Fibroblast of skin of scalp (primary cell): ENCODE measurements around the gene HSD17B10. TPM values are rescaled to one million over a fixed set of nuclear protein-coding genes. Genes with fewer than 3 reads are reported as not detected.
"Not testable (repeated sequence)": the region's sequence is repeated elsewhere in the genome, so short reads cannot be mapped to it uniquely, and the experiment has no call there.

Experiments
- DNase-seq: peaks from one replicate; pipeline ENCODE4 v3.0.0-alpha.2; 2013
- polyA plus RNA-seq, 2 experiments: library from polyadenylated mRNA; unstranded; fragments of 120-200 nt; gene quantifications; one replicate each; pipeline ENCODE4 v1.2.1, GENCODE V29; 2013; ENCODE audit not compliant: insufficient read length in 2 of 2

The HSD17B10 gene
- polyA plus RNA-seq (2013, experiment 1 of 2; ENCODE audit: insufficient read length) = 74.8 TPM
- polyA plus RNA-seq (2013, experiment 2 of 2; ENCODE audit: insufficient read length) = 69.5 TPM

DNA sequence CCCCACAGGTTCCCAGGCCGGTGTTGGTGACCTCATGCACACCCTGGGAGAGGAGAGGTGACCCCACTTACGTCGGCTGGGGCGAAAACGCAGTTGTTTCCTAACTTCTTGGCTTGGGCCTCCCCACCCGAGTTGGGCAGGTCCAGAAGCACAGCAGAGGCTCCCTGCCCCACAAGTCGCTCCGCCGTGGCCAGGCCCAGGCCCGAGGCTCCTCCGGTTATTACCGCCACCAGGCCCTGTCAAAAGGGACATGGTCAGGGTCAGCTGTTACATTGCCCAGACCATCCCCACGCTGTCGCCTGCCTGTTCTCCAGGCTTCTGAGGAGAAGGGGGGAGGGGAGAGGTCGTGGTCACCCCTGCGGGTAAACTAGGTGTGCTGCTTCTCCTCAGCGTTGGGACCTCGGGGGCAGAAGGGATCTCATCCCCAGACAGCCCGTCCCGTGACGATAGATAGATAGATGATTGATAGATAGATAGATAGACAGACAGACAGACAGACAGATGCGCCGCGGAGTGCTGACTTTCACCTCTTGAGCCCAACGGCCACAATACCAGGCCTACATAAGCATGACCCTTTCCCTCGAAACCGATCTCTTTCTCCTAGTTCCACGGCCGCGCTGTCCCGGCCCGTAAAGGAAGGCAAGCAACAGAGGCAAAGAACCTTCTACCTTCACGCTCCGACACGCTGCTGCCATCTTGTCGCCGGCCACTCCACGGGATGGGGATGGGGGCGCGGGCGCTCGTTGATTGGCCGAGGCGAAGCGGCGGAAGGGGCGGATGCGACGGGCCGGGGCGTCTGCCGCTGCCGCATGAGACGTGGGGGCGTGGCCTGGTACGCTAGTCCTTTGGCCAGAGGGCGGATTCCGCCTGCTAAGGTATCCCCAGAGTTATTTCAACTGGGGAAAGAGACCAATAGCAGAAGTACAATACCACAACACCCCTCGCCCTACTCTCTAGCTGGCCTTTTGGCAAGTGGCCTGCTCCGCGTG is at the start of gene HSD17B10:
HSD17B10 (minus strand) TSS at position 720 of the 989 bp plus-strand sequence; CDS start at position 695, 25 bp downstream.
- DNase-seq = peak; percentile 78

GRCh38 chrX:53483416-53483815 is 49.2 kb upstream of the HSD17B10 start:
- DNase-seq = no peak

- peak; percentile 46 for DNase-seq
Measured at GRCh38 chrX:53481816-53482465, 47.8 kb upstream of the HSD17B10 start.

- no peak for DNase-seq
Measured at GRCh38 chrX:53481093-53481492, 46.9 kb upstream of the HSD17B10 start.

- DNase-seq = peak; percentile 5
Measured at GRCh38 chrX:53479301-53479700, 45.1 kb upstream of the HSD17B10 start.

DNA sequence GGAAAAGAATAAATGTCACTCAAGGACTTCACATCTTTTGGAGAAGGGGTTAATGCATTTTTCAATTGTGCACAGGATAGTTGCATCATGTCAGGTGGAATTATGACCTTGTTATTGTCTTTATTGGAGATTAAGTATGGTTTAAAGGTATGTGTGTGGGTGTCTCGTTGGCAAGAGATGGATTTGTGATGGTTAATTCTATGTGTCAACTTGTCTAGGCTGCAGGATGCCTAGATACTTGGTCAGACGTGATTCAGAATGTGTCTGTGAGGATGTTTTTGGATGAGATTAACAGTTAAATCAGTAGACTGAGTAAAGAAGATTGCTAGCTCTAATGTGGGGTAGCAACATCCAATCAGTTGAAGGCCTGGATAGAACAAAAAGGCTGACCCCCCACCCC is 42.2 kb upstream of the HSD17B10 start:
- DNase-seq = no peak

DNA sequence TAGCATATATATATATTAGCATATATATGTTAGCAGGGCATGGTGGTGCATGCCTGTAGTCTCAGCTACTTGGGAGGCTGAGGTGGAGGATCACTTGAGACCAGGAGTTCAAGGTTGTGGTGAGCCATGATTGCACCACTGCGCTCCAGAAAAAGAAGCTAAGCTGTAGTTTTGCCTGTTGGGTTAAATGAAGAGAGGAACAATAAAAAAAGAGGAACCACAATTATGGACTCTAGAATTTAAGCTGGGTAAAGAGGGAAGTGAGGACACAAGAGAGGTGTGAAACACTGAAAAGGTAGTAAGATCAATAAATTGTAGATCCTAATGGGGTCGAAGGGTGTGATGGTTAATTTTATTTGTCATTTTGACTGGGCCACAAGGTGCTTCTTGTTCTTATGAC is 40.5 kb upstream of the HSD17B10 start:
- DNase-seq = no peak

GRCh38 chrX:53471346-53471745 is 37.2 kb upstream of the HSD17B10 start:
- DNase-seq = no peak

- DNase-seq = not testable (repeated sequence)
Measured at GRCh38 chrX:53468659-53469058, 34.5 kb upstream of the HSD17B10 start.

DNA sequence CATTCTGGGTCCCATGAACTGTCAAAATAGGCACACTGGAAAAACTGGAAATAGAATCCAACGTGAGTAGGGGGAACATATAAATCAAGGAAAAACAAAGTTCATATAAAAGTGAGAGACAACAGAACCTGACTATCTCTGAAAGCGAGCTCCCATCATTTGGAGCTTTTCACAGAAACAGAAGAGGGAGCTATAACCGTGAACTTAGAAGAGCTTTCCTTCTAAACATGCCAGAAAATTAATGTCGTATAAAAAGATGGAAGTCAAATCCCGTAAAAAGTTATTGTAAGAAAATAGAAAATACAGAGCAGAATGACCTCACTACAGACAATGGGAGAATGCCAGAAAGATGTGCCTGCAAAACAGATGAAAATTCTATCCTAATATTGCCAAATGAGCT is 23.9 kb upstream of the HSD17B10 start:
- no peak for DNase-seq

- DNase-seq = no peak
Measured at GRCh38 chrX:53456254-53456653, 22.1 kb upstream of the HSD17B10 start.

DNA sequence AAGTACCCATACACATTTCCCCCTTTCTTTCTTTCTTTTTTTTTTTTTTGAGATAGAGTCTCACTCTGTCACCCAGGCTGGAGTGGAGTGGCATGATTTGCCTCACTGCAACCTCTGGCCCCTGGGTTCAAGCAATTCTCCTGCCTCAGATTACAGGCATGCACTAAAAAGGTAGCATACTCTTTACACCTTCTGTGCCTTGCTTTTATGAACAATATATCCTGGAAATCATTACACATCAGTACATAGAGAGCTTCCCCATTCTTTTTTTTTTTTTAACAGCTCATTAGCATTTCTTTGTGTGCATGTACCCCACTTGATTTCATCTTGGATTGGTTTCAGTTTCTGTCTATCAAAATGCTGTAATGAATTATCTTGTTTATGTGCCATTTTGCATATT is 18.6 kb upstream of the HSD17B10 start:
- no peak for DNase-seq

DNA sequence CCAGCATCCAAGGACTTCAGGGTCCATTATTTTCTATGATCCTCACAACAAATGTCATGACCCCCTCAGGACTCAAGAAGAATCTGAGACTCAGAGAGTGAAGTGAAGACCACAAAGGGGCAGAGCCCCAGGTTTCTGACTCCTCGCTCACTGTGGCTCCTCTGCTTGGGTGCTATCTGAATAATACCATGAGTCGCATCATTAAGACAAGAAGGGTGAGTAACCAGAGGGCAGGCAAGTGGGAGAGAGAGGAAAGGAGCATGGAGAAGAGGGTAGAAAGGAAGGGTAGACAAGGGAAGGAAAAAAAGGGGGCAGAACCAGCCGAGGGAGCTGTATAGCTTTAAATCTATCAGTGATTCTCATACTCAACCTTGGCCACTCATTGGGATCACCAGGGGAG is 15.5 kb upstream of the HSD17B10 start:
- DNase-seq = no peak

- DNase-seq = no peak
Measured at GRCh38 chrX:53447441-53447840, 13.3 kb upstream of the HSD17B10 start.

DNA sequence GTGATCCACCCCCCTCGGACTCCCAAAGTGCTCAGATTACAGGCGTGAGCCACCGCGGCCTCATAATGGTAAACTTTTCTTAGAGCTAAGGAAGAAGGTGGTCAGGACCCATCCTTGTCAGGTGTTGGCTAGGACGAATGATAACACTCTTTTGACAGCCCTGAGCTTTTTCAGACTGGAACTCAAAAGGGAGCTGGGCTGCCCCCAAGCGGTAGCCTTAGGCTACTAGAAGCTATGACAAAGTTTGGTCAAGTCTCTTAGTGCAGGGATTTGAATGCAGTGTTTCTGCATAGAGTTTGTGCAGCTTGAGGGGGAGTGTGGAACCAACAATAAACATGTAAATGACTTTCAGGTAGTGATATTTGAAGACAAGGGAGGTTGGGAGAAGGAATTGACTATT is 11.8 kb upstream of the HSD17B10 start:
- DNase-seq = peak; percentile 18

- DNase-seq = no peak
Measured at GRCh38 chrX:53442322-53442631, 8.1 kb upstream of the HSD17B10 start.

DNA sequence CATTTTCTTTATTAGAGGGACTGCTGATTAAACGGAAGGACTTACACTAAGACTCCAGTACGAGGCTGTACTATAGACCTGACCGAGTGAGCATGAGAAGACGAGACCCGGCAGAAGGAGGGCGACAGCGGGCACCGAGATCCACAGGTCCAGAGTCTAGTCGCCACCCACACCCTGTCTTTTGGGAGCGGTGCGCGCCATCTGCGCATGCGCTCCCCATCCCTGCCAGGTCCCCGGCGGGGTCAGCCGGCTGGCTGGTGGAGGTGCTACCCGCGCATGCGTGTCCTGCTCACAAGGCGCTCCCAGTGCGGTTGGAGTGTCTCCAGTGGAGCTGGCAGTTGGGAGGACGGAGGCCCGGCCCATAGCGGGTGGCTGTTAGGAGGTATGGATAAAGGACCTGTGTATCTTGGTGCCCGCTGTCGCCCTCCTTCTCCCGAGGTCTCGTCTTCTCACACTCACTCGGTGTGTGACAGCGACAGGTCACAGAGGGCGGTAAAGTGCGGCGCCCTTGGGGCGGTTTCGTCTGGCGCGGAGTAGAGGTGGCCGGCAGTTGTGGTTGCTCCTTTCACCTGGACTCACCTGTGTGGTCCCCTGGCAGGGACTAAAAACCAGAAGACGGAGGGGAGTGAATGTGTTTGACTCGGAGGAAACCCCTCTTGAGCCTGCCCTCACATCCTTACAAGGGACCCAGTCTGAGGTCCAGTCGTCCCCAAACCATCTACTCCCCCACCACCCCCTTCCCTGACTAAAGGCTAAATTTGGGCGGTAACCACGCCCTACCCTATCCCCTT is 7.6 kb upstream of the HSD17B10 start:
- peak; percentile 77 for DNase-seq

DNA sequence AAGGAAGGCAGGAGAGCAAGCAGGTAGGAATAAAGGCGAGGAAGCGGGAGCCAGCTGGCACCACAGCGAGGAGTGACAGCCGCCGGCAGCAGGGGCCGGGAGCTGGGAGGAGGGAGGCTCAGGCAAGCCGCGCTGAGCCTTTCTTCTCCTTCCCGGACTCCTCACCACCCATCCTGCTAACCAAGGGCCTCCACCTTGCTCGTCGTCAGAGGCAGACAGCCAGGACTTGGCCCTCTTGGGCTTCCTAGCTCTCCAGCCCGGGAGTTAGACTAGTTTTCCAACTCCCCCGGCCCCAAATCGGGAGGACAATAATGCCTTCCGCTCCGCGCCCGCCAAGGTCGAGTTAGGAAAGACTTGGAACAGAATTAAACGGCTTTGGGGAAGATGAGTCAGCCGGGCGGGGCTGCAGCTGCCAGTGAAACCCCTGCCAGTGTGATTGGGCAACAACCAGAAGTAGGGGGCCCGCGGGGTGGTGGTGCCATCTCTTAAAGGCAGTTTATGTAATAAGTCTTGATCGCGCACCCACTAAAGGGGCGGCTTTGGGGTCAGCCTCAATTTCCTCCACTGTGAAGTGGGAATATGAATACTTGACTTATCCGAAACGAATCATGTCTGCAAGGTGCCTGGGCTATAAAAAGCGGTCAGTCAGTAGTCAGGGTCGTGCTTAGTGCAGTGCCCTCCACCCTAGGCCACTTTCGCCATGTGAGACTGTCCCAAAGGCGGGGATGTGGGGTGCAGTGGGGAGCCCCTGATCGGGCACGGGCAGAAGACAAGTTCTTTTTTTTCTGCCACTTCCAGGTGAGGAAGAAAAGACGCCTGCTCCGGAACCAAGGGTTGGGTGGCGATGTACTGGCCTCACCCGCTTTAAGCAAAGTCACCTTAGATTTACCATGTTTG is 6.7 kb upstream of the HSD17B10 start:
- DNase-seq = peak; percentile 37

DNA sequence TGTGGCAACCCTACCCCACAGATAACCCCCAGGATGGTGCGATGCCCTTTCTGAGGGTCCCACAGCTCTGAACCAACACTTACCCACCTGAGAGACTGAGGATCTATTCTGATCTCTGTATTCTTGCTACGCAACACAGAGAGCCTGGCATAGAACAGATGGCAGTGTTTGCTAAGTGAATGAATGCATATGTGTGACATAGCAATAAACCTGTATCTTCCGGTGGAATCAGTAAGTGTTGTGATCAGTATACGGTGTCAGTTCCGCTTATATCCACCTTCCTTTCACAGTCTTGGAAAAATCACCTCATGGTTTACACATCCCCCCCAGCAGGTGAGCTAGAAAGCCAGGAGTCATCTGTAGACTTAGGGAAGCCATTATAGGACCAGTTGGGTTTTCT is 5.9 kb upstream of the HSD17B10 start:
- no peak for DNase-seq

DNA sequence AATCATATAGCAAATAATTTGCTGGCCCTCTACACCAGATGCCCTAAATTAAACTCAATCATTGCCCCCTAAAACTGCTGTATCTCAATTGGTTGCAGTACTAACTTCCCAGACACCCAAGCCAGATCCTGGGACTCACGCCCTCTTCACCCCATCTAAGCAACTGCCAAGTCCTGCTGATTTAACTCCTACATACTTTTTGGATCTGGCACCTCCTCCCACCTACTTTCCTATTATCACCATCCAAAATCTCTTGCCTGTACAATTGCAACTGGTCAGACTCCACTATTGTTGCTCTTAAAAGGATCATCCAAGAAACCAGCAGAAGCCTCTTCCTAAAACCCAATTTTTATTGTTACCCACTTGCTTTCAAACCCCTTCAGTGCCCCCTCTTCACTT is 4.7 kb upstream of the HSD17B10 start:
- no peak for DNase-seq

DNA sequence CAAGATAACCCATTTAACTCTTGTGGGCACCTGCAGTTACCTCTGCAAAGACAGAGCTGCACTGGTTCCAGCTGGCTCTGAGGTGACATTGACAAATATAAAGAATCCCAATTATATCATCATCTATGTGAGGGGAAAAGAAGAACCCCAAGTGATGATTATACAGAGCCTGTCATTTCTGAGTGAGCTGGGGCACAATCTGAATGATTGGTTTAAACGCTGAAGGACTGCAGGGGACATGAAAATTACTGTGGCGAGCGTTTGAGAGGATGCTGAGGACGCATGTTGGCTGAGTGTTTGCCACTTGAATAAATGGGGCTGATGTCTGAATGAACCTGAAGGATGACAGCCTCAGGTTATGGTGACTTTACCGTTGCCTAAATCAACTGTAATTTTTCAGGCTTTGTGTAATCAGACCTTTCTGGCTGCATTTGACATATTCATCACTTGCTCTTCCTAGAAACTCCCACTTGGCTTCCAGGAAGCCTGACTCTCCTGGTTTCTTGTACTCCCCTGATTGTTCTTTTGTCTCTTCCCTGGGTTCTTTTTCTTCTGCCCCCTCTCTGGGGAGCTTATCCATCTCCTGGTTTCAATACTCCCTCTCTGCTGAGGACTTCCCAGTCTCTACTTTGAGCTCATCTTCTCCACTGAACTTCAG is 4.1 kb upstream of the HSD17B10 start:
- no peak for DNase-seq
